ENCODE data around the gene SUSD6.
A peak's percentile ranks its signal among the peaks of the same experiment; 100 is the strongest.

SUSD6 gene

GRCh38 chr14:69610874-69611171 is 573 bp upstream of the SUSD6 start:
- no peaks in the 10 kb centered on the region for H3K27me3 Mint-ChIP-seq
- peak overlapping the region in 1 of 2 donors; percentile 60 for H3K27ac Mint-ChIP-seq
- ATAC-seq (no peak), DNase-seq (no peak)
- peak overlapping the region; percentile 86 to 89 for H3K4me3 Mint-ChIP-seq
- peaks cover 52% of the 10 kb centered on the region for H3K4me1 Mint-ChIP-seq
- H3K9me3 Mint-ChIP-seq, result no peaks in the 10 kb centered on the region

GRCh38 chr14:69612014-69612782 is 802 bp downstream of the SUSD6 start:
- peak; percentile 67 for ATAC-seq
- DNase-seq, result peak; percentile 56 to 58
- Mint-ChIP-seq H3K9me3 (no peaks in the 10 kb centered on the region), H3K4me3 (peak overlapping the region; percentile 89 to 100), H3K27me3 (no peaks in the 10 kb centered on the region), H3K4me1 (peaks cover 57% of the 10 kb centered on the region), H3K27ac (peak overlapping the region; percentile 51 to 97)

GRCh38 chr14:69612783-69613130 is 1.4 kb downstream of the SUSD6 start:
- no peaks in the 10 kb centered on the region for H3K27me3 Mint-ChIP-seq
- no peak for DNase-seq
- H3K9me3 Mint-ChIP-seq, result no peaks in the 10 kb centered on the region
- no peak for ATAC-seq
- H3K4me3 Mint-ChIP-seq, result peak overlapping the region; percentile 89 to 100
- H3K27ac Mint-ChIP-seq, result peak overlapping the region; percentile 2 to 97
- peaks cover 63% of the 10 kb centered on the region for H3K4me1 Mint-ChIP-seq

GRCh38 chr14:69613312-69614073 is 2.1 kb downstream of the SUSD6 start:
- peak overlapping the region in 1 of 2 donors; percentile 52 for H3K27ac Mint-ChIP-seq
- DNase-seq, result no peak
- ATAC-seq, result no peak
- no peaks in the 10 kb centered on the region for H3K9me3 Mint-ChIP-seq
- H3K4me1 Mint-ChIP-seq, result peaks cover 70% of the 10 kb centered on the region
- peak overlapping the region; percentile 89 to 100 for H3K4me3 Mint-ChIP-seq
- no peaks in the 10 kb centered on the region for H3K27me3 Mint-ChIP-seq

GRCh38 chr14:69614592-69614991 is 3.2 kb downstream of the SUSD6 start:
- no peaks in the 10 kb centered on the region for H3K27me3 Mint-ChIP-seq
- peak overlapping the region in 1 of 2 donors; percentile 9 for H3K27ac Mint-ChIP-seq
- DNase-seq (no peak), ATAC-seq (no peak)
- H3K9me3 Mint-ChIP-seq, result no peaks in the 10 kb centered on the region
- H3K4me3 Mint-ChIP-seq, result peak overlapping the region; percentile 89 to 100
- H3K4me1 Mint-ChIP-seq, result peaks cover 81% of the 10 kb centered on the region

GRCh38 chr14:69615121-69615495 is 3.7 kb downstream of the SUSD6 start:
- no peak for ATAC-seq
- DNase-seq, result no peak
- Mint-ChIP-seq H3K9me3 (no peaks in the 10 kb centered on the region), H3K27ac (peak overlapping the region in 1 of 2 donors; percentile 92), H3K4me3 (peak overlapping the region; percentile 89 to 100), H3K27me3 (no peaks in the 10 kb centered on the region), H3K4me1 (peaks cover 82% of the 10 kb centered on the region)

GRCh38 chr14:69615496-69616407 is 4.4 kb downstream of the SUSD6 start:
- peak; percentile 47 for ATAC-seq

GRCh38 chr14:69616408-69616773 is 5.0 kb downstream of the SUSD6 start:
- Mint-ChIP-seq H3K9me3 (no peaks in the 10 kb centered on the region), H3K27ac (peak overlapping the region; percentile 35 to 61), H3K27me3 (no peaks in the 10 kb centered on the region), H3K4me3 (peak overlapping the region; percentile 89 to 100), H3K4me1 (peaks cover 86% of the 10 kb centered on the region)
- DNase-seq (no peak), ATAC-seq (no peak)

More at GRCh38 chr14:69615496-69616407, 4.4 kb downstream of the SUSD6 start:
- peak in 1 of 2 donors; percentile 50 for DNase-seq
- Mint-ChIP-seq H3K27me3 (no peaks in the 10 kb centered on the region), H3K9me3 (no peaks in the 10 kb centered on the region), H3K27ac (peak overlapping the region; percentile 77 to 92), H3K4me3 (peak overlapping the region; percentile 89 to 100), H3K4me1 (peaks cover 82% of the 10 kb centered on the region)

- ATAC-seq (no peak), DNase-seq (no peak)
- Mint-ChIP-seq H3K27ac (peak overlapping the region in 1 of 2 donors; percentile 58), H3K27me3 (no peaks in the 10 kb centered on the region), H3K4me1 (peaks cover 100% of the 10 kb centered on the region), H3K4me3 (peak overlapping the region; percentile 53 to 89), H3K9me3 (no peaks in the 10 kb centered on the region)
Measured at GRCh38 chr14:69617796-69618195, 6.4 kb downstream of the SUSD6 start.

- DNase-seq, result no peak
- Mint-ChIP-seq H3K27ac (peak overlapping the region; percentile 36 to 78), H3K9me3 (no peaks in the 10 kb centered on the region), H3K27me3 (no peaks in the 10 kb centered on the region), H3K4me3 (peak overlapping the region; percentile 36 to 64), H3K4me1 (peaks cover 97% of the 10 kb centered on the region)
- no peak for ATAC-seq
Measured at GRCh38 chr14:69619012-69619411, 7.6 kb downstream of the SUSD6 start.

- H3K9me3 Mint-ChIP-seq, result no peaks in the 10 kb centered on the region
- DNase-seq (no peak), ATAC-seq (peak; percentile 52)
- H3K4me1 Mint-ChIP-seq, result peaks cover 97% of the 10 kb centered on the region
- no peaks in the 10 kb centered on the region for H3K27me3 Mint-ChIP-seq
- H3K4me3 Mint-ChIP-seq, result peak overlapping the region; percentile 63 to 70
- peak overlapping the region in 1 of 2 donors; percentile 83 for H3K27ac Mint-ChIP-seq
Measured at GRCh38 chr14:69620211-69620611, 8.8 kb downstream of the SUSD6 start.

- DNase-seq (no peak), ATAC-seq (no peak)
- H3K9me3 Mint-ChIP-seq, result no peaks in the 10 kb centered on the region
- H3K27ac Mint-ChIP-seq, result peak overlapping the region in 1 of 2 donors; percentile 26
- peaks cover 97% of the 10 kb centered on the region for H3K4me1 Mint-ChIP-seq
- H3K4me3 Mint-ChIP-seq, result peak overlapping the region; percentile 2 to 63
- no peaks in the 10 kb centered on the region for H3K27me3 Mint-ChIP-seq
Measured at GRCh38 chr14:69620981-69621380, 9.6 kb downstream of the SUSD6 start.

GRCh38 chr14:69624136-69624535 is 12.7 kb downstream of the SUSD6 start:
- peak overlapping the region; percentile 44 to 81 for H3K4me3 Mint-ChIP-seq
- H3K4me1 Mint-ChIP-seq, result peaks cover 97% of the 10 kb centered on the region
- H3K27me3 Mint-ChIP-seq, result no peaks in the 10 kb centered on the region
- DNase-seq, result no peak
- no peak for ATAC-seq
- no peaks in the 10 kb centered on the region for H3K9me3 Mint-ChIP-seq
- H3K27ac Mint-ChIP-seq, result peak overlapping the region; percentile 44 to 64

- Mint-ChIP-seq H3K4me1 (peaks cover 97% of the 10 kb centered on the region), H3K9me3 (no peaks in the 10 kb centered on the region), H3K27me3 (no peaks in the 10 kb centered on the region), H3K27ac (peak overlapping the region; percentile 90 to 92), H3K4me3 (peak overlapping the region; percentile 76 to 81)
- ATAC-seq (peak; percentile 97), DNase-seq (peak; percentile 80 to 88)
Measured at GRCh38 chr14:69625299-69626131, 14.1 kb downstream of the SUSD6 start.

- Mint-ChIP-seq H3K4me1 (peaks cover 97% of the 10 kb centered on the region), H3K27me3 (no peaks in the 10 kb centered on the region), H3K4me3 (peak overlapping the region; percentile 76 to 81), H3K27ac (peak overlapping the region; percentile 4 to 72), H3K9me3 (no peaks in the 10 kb centered on the region)
- no peak for ATAC-seq
- DNase-seq, result no peak
Measured at GRCh38 chr14:69626132-69626500, 14.7 kb downstream of the SUSD6 start.
